Adrenal gland (tissue), 5 donors: Measurements from ENCODE around the gene RGS9.

Experiments used
- CTCF ChIP-seq, 6 experiments: fragments of 450-650 bp in 4 of 6; fragments of 200-600 bp in 2 of 6; sonication (generic) in 1 of 6; IDR thresholded peaks; 1 replicate in 5 of 6; 2 replicates in 1 of 6; pipeline versions ENCODE4 v1.5.1 to v1.8.0; 2016 to 2021; ENCODE audit warnings: antibody characterized with exemption in 6 of 6, mild to moderate bottlenecking in 2 of 6, moderate library complexity in 1 of 6
- POLR2A ChIP-seq, 2 donors: fragments of 450-650 bp; IDR thresholded peaks; one replicate each; pipeline ENCODE4 v1.6.1; 2017; ENCODE audit warnings: antibody characterized with exemption in 2 of 2, mild to moderate bottlenecking in 2 of 2, moderate library complexity in 1 of 2
- donor health status: DM: no; HTN: no; CAD: no.

- no peak for TF ChIP-seq CTCF (IDR thresholded peaks at IDR 0.05)
- no peak for TF ChIP-seq POLR2A (IDR thresholded peaks at IDR 0.05)
Observed at GRCh38 chr17:65185062-65185461, 47.9 kb downstream of the RGS9 start.
